Measurements from ENCODE around the gene ADGRL1. TPM values are rescaled to one million over a fixed set of nuclear protein-coding genes. Genes with fewer than 3 reads are reported as not detected.
A peak's percentile ranks its signal among the peaks of the same experiment; 100 is the strongest.

Gene ADGRL1
- total and polyA plus RNA-seq, 2 donors (not counting 3 experiments of a cell fraction or from before 2014, with no cell fraction given) = 7.3 to 8.3 TPM

DNA sequence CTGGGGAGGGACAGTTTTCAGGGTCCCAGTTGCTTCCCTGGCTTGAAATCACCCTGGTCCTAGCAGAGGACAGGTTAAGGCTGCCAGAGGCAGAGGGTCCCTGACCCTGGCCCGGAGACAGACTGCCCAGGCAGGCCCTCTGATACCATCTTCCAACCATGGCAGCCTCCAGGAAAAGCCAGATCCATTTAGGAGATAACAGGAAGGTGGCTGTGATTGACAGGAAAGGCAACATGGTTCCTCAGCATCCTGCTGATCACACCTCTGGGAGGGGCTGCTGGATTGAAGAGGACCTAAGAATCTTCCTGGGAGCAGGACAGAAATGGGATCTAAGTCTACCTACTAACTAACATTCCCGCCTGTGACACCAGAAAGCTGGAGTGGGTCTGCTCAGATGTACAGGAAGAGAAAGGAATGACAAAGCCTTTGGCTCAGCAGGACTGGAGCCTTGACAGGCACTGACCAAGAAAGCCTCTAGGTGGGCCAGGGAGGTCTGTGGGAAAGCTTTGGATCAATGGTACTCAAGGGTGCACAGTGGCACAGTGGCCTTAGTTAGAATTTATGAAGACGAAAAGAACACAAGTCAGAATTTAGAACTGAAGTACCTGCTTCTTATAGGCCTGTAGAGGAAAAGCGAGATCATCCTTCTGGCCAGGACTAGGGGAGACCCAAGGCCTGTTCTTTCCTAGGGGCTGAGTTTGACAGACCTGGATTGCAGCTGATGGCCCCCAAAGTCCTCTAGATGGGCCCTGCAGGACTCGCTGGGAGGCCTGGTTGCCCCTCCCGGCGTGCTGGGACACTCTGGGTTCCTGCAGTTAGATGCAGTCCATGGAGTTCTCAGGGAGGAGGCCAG lies 86.1 kb downstream of the ADGRL1 start:
- ChIA-PET CTCF (no interaction called here), POLR2A (no interaction called here)
- Histone ChIP-seq H3K9ac (replicated peaks; ENCODE audit: extremely low read depth, insufficient read depth, low read length) (no peak overlapping the region), H3K9me1 (replicated peaks; ENCODE audit: control insufficient read depth, extremely low read depth, insufficient read depth, low read length) (no peaks in the 10 kb centered on the region), H3K27me3 (ENCODE audit: control insufficient read depth in 2 of 2, insufficient read depth in 2 of 2, low read length in 2 of 2) (no peaks in the 10 kb centered on the region), H3K79me2 (ENCODE audit: control insufficient read depth, insufficient read depth, low read length) (peaks cover 18% of the 10 kb centered on the region), H4K20me1 (replicated peaks; ENCODE audit: control insufficient read depth, extremely low read depth, insufficient read depth, low read length) (no peaks in the 10 kb centered on the region), H3K36me3 (ENCODE audit: control insufficient read depth in 2 of 2, extremely low read depth in 1 of 2, insufficient read depth in 2 of 2, low read length in 2 of 2) (no peaks in the 10 kb centered on the region), H3K4me2 (ENCODE audit: insufficient read depth, low read length) (no peak overlapping the region), H3K9me3 (replicated peaks; ENCODE audit: control insufficient read depth, insufficient read depth, low read length) (no peaks in the 10 kb centered on the region), H3K4me1 (ENCODE audit: control insufficient read depth, extremely low read depth, insufficient read depth, low read length) (peaks cover 16% of the 10 kb centered on the region), H3K4me3 (replicated peaks in 1 of 3; ENCODE audit: insufficient read depth in 1 of 3, low read depth in 1 of 3, low read length in 3 of 3) (no peak overlapping the region), H3K27ac (ENCODE audit: insufficient read depth, low read depth, low read length) (no peak overlapping the region), H2AFZ (ENCODE audit: low read depth, low read length) (no peak overlapping the region)
- DNase-seq (ENCODE audit: low read depth, low spot score) = no peak
- FAIRE-seq = no peak
- intact Hi-C loops (cut with micrococcal nuclease) (no loop called here), dilution Hi-C loops (cut with MboI; ENCODE audit: extremely low pct_ligation_motif_present, low sequenced_read_pairs) (no loop called here)
- TF ChIP-seq POLR2AphosphoS5 (IDR thresholded peaks at IDR 0.05; ENCODE audit: insufficient read depth, low read depth, low read length) = no peak
- TF ChIP-seq JUN (IDR thresholded peaks at IDR 0.05; ENCODE audit: borderline replicate concordance, insufficient read depth, insufficient read length, low read depth) = no peak
- no peak for TF ChIP-seq FOS (IDR thresholded peaks at IDR 0.05; ENCODE audit: borderline replicate concordance, insufficient read depth, low read length)
- TF ChIP-seq, protein P1, sequence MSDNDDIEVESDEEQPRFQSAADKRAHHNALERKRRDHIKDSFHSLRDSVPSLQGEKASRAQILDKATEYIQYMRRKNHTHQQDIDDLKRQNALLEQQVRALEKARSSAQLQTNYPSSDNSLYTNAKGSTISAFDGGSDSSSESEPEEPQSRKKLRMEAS (IDR thresholded peaks at IDR 0.05; ENCODE audit: insufficient read depth, insufficient read length) = no peak
- TF ChIP-seq EZH2 (IDR thresholded peaks at IDR 0.05; ENCODE audit: borderline replicate concordance, low read depth, low read length, severe bottlenecking) = no peak
- BruUV-seq (replicated peaks) = no TSS peak

GRCh38 chr19:14119146-14119545 lies 86.8 kb downstream of the ADGRL1 start:
- H3K9ac ChIP-seq (replicated peaks; ENCODE audit: extremely low read depth, insufficient read depth, low read length) = no peak overlapping the region
- H3K4me3 ChIP-seq (replicated peaks in 1 of 3; ENCODE audit: insufficient read depth in 1 of 3, low read depth in 1 of 3, low read length in 3 of 3) = no peak overlapping the region
- peaks cover 22% of the 10 kb centered on the region for H3K79me2 ChIP-seq (ENCODE audit: control insufficient read depth, insufficient read depth, low read length)
- no peaks in the 10 kb centered on the region for H3K36me3 ChIP-seq (ENCODE audit: control insufficient read depth in 2 of 2, extremely low read depth in 1 of 2, insufficient read depth in 2 of 2, low read length in 2 of 2)
- no peaks in the 10 kb centered on the region for H3K9me1 ChIP-seq (replicated peaks; ENCODE audit: control insufficient read depth, extremely low read depth, insufficient read depth, low read length)
- H2AFZ ChIP-seq (ENCODE audit: low read depth, low read length) = no peak overlapping the region
- POLR2A ChIA-PET = no interaction called here
- peaks cover 16% of the 10 kb centered on the region for H3K4me1 ChIP-seq (ENCODE audit: control insufficient read depth, extremely low read depth, insufficient read depth, low read length)
- CTCF ChIA-PET = interaction anchor here (2.1 kb wide), 1 partner anchor 18 kb away, joined by 10 read pairs; the partner anchor contains the start of gene ASF1B
- DNase-seq (ENCODE audit: low read depth, low spot score) = no peak
- H3K4me2 ChIP-seq (ENCODE audit: insufficient read depth, low read length) = no peak overlapping the region
- H3K9me3 ChIP-seq (replicated peaks; ENCODE audit: control insufficient read depth, insufficient read depth, low read length) = no peaks in the 10 kb centered on the region
- dilution Hi-C loops (cut with MboI; ENCODE audit: extremely low pct_ligation_motif_present, low sequenced_read_pairs) (no loop called here), intact Hi-C loops (cut with micrococcal nuclease) (no loop called here)
- TF ChIP-seq, protein P2, sequence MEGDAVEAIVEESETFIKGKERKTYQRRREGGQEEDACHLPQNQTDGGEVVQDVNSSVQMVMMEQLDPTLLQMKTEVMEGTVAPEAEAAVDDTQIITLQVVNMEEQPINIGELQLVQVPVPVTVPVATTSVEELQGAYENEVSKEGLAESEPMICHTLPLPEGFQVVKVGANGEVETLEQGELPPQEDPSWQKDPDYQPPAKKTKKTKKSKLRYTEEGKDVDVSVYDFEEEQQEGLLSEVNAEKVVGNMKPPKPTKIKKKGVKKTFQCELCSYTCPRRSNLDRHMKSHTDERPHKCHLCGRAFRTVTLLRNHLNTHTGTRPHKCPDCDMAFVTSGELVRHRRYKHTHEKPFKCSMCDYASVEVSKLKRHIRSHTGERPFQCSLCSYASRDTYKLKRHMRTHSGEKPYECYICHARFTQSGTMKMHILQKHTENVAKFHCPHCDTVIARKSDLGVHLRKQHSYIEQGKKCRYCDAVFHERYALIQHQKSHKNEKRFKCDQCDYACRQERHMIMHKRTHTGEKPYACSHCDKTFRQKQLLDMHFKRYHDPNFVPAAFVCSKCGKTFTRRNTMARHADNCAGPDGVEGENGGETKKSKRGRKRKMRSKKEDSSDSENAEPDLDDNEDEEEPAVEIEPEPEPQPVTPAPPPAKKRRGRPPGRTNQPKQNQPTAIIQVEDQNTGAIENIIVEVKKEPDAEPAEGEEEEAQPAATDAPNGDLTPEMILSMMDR (IDR thresholded peaks at IDR 0.05; ENCODE audit: extremely low read depth in 1 of 2, insufficient read depth in 1 of 2, low read depth in 1 of 2, low read length in 2 of 2) = no peak
- TF ChIP-seq MYC (IDR thresholded peaks at IDR 0.05; ENCODE audit: low read depth, low read length) (no peak), GATA2 (IDR thresholded peaks at IDR 0.05; ENCODE audit: insufficient read depth, insufficient read length, low read depth, low read length) (no peak), POLR2AphosphoS5 (IDR thresholded peaks at IDR 0.05; ENCODE audit: insufficient read depth, low read depth, low read length) (no peak), JUN (IDR thresholded peaks at IDR 0.05; ENCODE audit: borderline replicate concordance, insufficient read depth, insufficient read length, low read depth) (no peak), FOS (IDR thresholded peaks at IDR 0.05; ENCODE audit: borderline replicate concordance, insufficient read depth, low read length) (no peak), EZH2 (IDR thresholded peaks at IDR 0.05; ENCODE audit: borderline replicate concordance, low read depth, low read length, severe bottlenecking) (no peak), POLR2A (IDR thresholded peaks at IDR 0.05; ENCODE audit: low read depth, low read length) (no peak)
- TF ChIP-seq, protein P1 (IDR thresholded peaks at IDR 0.05; ENCODE audit: insufficient read depth, insufficient read length) = no peak
- H3K27me3 ChIP-seq (ENCODE audit: control insufficient read depth in 2 of 2, insufficient read depth in 2 of 2, low read length in 2 of 2) = no peaks in the 10 kb centered on the region
- no peaks in the 10 kb centered on the region for H4K20me1 ChIP-seq (replicated peaks; ENCODE audit: control insufficient read depth, extremely low read depth, insufficient read depth, low read length)
- peak overlapping the region; percentile 94 for H3K27ac ChIP-seq (ENCODE audit: insufficient read depth, low read depth, low read length)
- no TSS peak for BruUV-seq (replicated peaks)
- FAIRE-seq = no peak
